Thyroid gland (tissue), 4 donors: ENCODE data around the gene EXD1.

Experiments
- CTCF ChIP-seq, 6 experiments: fragments of 200-600 bp in 3 of 6; fragments of 450-650 bp in 3 of 6; sonication (generic) in 3 of 6; IDR thresholded peaks; one replicate each; pipeline ENCODE4 v1.5.1; 2016 to 2019; ENCODE audit warnings: antibody characterized with exemption in 6 of 6, mild to moderate bottlenecking in 2 of 6, inconsistent platforms in 1 of 6, moderate library complexity in 1 of 6
- POLR2A ChIP-seq, 2 donors: fragments of 450-650 bp; IDR thresholded peaks; one replicate each; pipeline ENCODE4 v1.6.1; 2017; ENCODE audit warnings: antibody characterized with exemption in 2 of 2, mild to moderate bottlenecking in 2 of 2, moderate library complexity in 1 of 2

- TF ChIP-seq CTCF (IDR thresholded peaks at IDR 0.05): no peak
- no peak for TF ChIP-seq POLR2A (IDR thresholded peaks at IDR 0.05)
Observed at GRCh38 chr15:41215708-41216107, 14.8 kb downstream of the EXD1 start.
